Measurements from ENCODE around the gene CCDC74A.
"Not testable (repeated sequence)": the region's sequence is repeated elsewhere in the genome, so short reads cannot be mapped to it uniquely, and the experiment has no call there.

The CCDC74A gene

DNA sequence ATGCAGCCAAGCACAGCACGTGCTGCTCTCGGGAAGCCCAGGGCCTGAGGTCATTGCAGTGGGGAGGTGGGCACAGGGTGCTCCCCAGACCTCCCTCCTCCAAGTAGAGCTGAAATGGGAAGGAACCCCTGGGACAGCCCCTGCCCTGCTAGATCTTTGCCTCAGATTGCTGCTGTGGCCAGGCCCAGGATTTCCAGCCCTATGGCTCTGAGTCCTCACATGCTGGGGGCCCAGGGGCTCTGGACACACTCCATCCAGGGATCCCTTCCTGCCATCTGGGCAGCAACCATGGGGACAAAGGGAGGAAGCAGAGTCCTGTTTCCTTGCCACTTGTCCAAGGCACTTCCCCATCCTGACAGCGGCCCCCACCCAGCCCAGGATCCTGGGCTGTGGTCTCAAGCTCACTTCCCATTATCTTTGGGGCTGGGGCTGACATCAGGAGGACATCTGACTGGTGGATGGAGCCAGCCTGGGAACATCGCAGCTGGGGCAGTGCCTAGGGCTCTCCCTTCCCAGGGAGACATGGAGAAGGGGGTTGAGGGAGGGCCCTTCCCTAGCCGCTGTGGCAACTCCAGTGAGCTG, 2.3 kb downstream of the CCDC74A start:
- DNase-seq, result not testable (repeated sequence)

DNA sequence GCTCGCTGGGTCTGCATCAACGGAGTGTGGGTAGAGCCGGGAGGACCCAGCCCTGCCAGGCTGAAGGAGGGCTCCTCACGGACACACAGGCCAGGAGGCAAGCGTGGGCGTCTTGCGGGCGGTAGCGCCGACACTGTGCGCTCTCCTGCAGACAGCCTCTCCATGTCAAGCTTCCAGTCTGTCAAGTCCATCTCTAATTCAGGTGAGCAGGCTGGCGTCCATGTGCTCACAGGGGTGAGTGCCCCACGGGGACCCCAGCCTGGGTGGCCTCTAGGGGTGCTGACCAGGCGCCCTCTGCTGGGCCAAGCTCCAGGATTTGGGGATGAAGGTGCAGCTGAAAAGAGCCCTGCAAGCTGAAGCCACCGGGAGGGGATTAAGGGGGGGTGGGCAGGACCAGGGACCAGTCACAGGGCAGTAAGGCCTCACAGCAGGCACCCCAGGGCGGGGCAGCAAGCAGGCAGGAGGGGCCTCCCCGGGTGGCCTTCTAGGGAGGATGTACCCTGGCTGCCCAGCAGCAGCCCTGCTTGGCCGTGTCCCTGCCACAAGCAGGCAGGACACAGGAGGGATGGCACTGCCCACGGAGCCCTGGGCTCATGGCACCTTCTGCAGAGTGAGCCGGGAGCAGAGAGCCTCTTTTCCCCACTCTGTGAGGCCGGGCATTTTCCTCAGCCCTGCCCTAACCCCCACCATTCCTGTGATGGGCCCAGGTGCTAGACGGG, 3.1 kb downstream of the CCDC74A start:
- DNase-seq, result not testable (repeated sequence)

DNA sequence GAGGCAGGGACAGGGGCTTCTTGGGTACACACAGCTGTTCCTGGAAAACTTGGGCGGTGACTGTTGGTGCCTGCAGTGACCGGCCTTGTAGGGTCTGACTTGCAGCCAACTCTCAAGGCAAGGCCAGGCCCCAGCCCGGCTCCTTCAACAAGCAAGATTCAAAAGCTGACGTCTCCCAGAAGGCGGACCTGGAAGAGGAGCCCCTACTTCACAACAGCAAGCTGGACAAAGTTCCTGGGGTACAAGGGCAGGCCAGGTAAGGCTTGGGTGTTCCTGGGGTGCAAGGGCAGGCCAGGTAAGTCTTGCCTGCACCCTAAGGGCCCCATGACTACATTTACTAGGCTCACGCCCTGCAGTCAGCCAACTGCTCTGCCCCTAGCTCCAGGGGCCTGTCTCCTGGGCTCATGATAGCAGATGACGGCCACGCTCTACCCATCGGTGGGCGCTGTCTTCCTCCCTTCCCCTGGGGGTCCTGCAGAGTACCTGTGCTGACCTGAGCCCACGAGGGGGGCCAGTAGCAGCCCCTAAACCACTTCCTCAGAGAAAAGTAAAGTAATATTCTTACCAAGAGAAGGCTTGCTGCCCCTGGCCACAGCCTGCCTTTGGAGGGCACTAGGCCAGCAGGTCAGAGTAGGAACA, 4.0 kb downstream of the CCDC74A start:
- not testable (repeated sequence) for DNase-seq

DNA sequence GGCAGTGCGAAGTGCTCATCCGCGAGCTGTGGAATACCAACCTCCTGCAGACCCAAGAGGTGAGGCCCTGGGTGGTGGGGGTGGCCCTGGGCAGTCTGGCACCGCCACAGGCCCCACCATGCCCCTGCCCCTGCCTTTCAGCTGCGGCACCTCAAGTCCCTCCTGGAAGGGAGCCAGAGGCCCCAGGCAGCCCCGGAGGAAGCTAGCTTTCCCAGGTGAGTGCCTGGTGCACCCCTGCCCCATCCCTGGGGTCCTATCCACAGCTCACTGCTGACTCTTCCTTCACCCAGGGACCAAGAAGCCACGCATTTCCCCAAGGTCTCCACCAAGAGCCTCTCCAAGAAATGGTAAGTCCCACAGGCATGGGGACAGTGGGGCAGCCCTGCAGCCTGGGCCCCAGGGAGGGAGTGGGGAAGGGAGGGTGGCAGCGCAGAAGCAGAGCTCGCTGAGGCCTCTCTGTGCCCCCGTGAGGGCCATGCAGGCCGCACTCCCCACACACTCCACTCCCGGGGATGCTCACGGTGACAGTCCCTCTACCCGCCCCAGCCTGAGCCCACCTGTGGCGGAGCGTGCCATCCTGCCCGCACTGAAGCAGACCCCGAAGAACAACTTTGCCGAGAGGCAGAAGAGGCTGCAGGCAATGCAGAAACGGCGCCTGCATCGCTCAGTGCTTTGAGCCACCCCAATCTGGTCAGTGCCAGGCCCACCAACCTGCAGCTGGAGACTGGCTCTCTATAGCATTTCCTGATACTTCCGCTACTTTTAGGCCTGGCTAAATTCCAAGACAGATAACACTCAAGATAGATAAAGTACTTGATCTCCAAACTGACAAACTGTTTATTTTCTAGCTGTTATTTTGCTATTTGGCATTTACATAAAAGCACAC, 5.3 kb downstream of the CCDC74A start:
- not testable (repeated sequence) for DNase-seq

GRCh38 chr2:131533609-131534316, 6.1 kb downstream of the CCDC74A start:
- not testable (repeated sequence) for DNase-seq

DNA sequence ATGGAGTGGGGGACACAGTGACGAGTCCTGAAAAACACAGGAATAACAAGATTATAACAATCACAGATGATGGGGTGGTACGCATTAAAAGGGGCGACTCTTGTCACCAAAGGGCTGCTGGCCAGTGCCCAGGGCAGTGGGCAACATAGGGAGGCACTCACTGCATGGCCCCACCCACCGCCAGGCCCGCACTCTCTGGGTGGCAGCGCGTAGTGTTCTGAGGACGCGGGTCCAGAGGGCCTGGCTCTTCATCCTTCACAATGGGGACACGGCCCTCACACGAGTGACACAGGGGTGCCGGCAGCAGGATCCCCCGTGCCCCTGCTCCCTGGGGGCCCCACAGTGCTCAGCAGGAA, 6.6 kb downstream of the CCDC74A start:
- not testable (repeated sequence) for DNase-seq

DNA sequence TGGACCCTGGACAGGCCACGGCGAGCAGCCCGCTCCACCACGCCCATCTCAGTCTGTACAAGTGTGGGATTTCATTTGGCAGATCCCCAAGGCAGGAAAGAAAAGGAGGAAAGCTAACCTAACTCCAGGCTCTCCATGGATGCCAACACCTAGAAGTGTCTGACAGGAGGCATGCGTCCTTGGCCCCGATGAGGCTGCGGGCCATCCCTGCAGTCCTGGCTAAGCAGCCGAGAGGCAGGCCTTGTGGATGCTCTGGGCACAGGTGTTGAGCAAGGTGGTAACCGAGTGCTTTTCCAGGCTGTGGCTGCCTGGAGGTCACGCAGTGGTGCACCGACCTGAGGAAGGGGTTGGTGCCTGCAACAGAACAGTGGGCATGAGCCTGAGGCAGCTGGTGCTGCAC, 7.3 kb downstream of the CCDC74A start:
- not testable (repeated sequence) for DNase-seq

- DNase-seq, result no peak
These were observed 7.8 kb downstream of the CCDC74A start for GRCh38 chr2:131535526-131535925.

- DNase-seq, result not testable (repeated sequence)
These were observed 8.5 kb downstream of the CCDC74A start for GRCh38 chr2:131535951-131536826.

DNA sequence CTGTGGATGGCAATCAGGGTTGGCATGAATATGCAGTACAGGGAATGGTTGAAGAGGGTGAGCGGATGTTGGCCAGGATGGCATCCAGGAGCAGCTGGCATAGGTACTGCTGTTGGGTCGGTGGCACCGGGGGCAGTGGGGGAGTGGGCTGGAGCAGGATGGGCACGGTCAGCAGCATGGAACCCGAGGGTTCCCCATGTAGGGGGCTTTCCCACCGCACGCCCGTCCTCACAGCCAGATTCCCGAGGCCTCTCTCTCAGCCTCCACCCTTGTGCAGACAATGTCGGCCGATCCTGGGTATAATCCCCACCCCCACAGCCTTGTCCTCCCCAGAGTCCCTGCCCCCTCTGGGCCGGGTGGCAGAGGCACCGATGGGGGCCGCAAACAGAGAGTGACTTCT, 9.2 kb downstream of the CCDC74A start:
- DNase-seq, result not testable (repeated sequence)

- not testable (repeated sequence) for DNase-seq
These were observed 11.2 kb downstream of the CCDC74A start for GRCh38 chr2:131538856-131539255.

GRCh38 chr2:131542438-131543384, 15.0 kb downstream of the CCDC74A start:
- DNase-seq, result no peak

DNA sequence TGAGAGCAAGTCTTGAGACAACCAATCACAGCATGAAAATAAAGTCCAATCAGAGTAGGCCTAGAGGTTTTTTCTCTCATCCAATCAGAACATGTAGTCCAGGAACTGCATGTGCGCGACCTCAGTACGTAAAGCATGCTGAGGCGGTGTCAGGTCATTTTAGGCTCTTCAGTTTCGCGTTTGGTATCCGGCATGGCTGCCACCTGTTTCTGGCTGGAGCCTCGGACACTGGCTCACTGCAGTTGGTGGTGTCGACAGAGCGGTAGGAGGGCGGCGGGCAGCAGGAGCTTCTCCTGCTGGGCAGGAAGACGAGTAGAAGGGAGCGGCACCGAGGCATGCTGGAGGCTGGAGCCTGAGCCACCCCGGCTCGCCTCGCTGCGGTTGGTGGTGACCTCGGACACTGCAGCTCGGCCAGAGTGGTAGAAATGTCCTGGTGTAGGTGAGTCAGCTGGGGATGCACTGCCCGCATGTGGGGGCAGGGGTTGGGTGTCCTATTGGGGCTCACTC, 15.8 kb downstream of the CCDC74A start:
- DNase-seq, result no peak

DNA sequence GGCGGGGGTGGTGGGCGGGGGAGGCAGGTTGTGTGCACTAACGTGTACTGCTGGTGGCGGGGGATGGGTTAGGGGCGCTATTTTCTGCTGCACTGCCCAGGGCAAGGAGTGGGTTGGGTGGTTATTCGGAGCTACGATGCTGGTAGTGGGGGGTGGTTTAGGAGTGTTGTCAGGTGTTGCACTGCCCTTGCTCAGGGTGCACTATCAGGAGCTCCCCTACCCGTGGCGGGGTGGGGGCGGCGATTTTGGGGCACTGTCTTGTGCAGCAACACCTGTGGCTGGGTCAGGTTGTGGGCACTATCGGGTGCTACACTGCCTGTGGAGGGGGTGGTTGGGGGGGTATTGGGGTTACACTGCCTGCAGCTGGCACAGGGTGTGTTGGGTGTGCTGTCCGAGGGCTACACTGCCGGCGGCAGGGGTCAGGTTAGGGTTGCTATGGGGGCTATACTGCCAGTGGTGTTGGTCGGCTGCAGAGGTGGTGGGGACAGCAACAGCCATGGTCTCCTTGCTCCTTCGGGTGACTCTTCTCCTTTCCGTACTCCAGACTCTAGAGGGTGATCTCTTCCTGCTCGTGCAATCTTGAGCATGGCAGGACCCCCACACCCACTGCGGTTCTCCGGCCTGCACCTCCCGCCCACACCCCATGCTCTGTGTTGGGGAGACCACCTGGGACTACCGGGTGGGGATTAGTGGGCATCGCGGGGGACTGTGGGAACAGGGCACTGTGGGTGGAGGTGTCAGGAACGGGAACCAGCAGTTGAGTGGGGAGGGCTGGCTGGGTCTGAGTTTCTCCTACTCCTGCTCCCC, 16.5 kb downstream of the CCDC74A start:
- not testable (repeated sequence) for DNase-seq

- not testable (repeated sequence) for DNase-seq
These were observed 17.1 kb downstream of the CCDC74A start for GRCh38 chr2:131544813-131545165.

DNA sequence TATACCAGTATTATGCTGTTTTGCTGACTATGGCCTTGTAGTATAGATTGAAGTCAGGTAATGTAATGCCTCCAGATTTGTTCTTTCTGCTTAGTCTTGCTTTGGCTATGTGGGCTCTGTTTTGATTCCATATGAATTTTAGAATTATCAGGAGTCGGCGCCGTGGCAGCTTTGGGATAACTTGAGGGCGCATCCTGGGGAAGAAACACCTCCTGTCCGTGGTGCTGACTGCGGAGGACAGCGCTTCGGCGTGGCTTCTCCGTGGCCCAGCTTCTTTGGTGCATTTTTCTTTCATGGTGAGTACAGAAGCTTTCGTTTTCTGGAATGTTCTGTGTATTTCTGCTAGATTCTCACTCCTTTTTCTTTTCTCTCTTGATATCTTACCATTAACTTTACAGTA, 25.2 kb downstream of the CCDC74A start:
- DNase-seq, result no peak

- no peak for DNase-seq
These were observed 29.3 kb downstream of the CCDC74A start for GRCh38 chr2:131556998-131557397.

DNA sequence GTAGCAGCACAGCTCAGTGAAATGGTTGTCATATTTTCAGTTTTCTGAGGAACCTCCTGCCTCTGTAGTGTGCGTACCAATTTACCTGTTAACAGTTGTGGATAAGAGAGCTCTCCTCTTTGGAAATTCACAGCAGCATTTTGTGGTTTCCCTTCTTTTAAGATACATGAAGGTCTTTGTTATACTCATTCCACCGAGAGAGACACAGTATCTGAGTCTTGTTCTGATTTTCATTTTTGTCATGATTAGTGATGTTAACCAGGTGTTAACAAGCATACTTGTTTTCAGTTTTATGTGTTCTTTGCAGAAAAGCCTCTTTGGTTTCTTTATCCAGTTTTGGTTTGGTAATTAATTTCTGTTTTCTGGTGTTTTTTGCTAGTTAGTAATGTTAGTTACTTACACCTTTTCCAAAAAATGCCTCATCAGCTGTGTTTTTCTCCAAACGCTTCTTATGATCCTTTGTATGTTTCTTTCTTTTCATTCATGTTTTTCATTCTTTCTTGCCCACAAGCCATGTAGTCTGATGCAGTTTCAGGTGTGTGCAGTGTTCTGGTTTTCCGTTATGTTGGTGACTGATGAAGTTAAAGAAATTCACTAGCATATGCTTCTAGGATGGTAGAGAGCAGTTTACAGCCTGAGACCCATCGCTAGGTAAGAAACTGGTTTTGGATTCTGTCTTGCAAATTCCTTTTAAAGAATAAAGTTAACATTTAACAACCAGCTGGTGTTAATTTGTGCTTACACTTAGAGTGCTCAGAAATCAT, 30.1 kb downstream of the CCDC74A start:
- no peak for DNase-seq

All from NCI-H524 (cell line).